ENCODE results near the gene SCN3A.
A peak's percentile ranks its signal among the peaks of the same experiment; 100 is the strongest.

Gene SCN3A

DNA sequence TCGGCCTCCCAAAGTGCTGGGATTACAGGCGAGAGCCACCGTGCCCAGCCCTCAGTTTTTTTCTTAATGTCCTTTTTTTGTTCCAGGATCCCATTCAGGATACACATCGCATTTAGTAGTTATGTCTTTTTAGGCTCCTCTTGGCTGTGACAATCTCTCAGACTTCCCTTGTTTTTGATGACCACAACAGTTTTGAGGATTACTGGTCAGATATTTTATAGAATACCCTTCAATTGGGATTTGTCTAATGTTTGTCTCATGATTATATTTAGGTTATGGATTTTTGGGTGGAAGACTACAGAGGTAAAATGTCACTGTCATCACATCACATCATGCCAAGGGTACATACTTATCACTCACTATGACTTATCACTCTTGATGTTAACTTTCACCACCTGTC, 46.7 kb downstream of the SCN3A start:
- H3K4me3 Mint-ChIP-seq: no peak overlapping the region
- no peak for ATAC-seq
- DNase-seq: no peak
- H3K4me1 Mint-ChIP-seq: no peaks in the 10 kb centered on the region
- no peaks in the 10 kb centered on the region for H3K27me3 Mint-ChIP-seq
- H3K36me3 Mint-ChIP-seq (ENCODE audit: low read depth): peaks cover 2% of the 10 kb centered on the region
- H3K27ac Mint-ChIP-seq: no peak overlapping the region
- peaks cover 4% of the 10 kb centered on the region for H3K9me3 Mint-ChIP-seq

DNA sequence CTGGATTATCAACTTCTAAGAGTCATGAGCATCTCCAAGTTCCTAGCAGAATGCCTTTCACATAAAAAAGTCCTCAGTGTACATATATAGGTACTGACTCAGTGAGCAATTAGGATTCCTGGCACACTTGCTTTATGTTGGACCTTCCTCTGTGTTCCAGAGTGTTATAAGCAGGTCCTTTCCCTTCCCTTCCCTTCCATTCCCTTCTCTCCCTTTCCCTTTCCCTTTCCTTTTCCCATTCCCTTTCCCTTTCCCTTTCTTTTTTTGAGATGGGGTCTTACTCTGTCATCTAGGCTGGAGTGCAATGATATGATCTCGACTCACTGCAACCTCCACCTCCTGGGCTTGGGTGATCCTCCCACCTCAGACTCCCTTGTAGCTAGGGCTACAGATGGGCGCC, 48.7 kb downstream of the SCN3A start:
- no peaks in the 10 kb centered on the region for H3K4me1 Mint-ChIP-seq
- DNase-seq (no peak), ATAC-seq (no peak)
- H3K36me3 Mint-ChIP-seq (ENCODE audit: low read depth): peaks cover 2% of the 10 kb centered on the region
- H3K27ac Mint-ChIP-seq: no peak overlapping the region
- H3K9me3 Mint-ChIP-seq: peaks cover 4% of the 10 kb centered on the region
- no peaks in the 10 kb centered on the region for H3K27me3 Mint-ChIP-seq
- H3K4me3 Mint-ChIP-seq: no peak overlapping the region

DNA sequence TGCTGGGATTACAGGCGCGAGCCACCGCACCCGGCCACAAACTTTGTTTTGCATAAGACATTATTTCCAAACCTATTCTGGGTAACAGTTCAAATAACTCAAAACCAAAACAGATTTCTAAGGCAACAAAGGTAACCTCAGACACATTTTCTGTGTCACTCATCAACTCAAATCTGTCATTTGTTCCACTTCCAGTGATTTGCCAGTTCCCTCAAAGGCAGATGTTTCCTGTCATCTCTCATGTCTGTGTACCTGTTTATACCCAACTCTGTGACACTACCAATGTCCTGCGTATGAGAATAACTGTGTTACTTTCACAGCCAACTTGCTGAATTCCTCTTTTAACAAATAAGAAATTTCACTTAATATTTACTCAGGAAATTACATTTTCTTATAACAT, 54.4 kb downstream of the SCN3A start:
- Mint-ChIP-seq H3K4me1 (peaks cover 2% of the 10 kb centered on the region), H3K4me3 (no peak overlapping the region), H3K9me3 (no peaks in the 10 kb centered on the region), H3K36me3 (ENCODE audit: low read depth) (no peaks in the 10 kb centered on the region), H3K27me3 (peaks cover 3% of the 10 kb centered on the region), H3K27ac (no peak overlapping the region)
- ATAC-seq (peak; percentile 63), DNase-seq (no peak)

DNA sequence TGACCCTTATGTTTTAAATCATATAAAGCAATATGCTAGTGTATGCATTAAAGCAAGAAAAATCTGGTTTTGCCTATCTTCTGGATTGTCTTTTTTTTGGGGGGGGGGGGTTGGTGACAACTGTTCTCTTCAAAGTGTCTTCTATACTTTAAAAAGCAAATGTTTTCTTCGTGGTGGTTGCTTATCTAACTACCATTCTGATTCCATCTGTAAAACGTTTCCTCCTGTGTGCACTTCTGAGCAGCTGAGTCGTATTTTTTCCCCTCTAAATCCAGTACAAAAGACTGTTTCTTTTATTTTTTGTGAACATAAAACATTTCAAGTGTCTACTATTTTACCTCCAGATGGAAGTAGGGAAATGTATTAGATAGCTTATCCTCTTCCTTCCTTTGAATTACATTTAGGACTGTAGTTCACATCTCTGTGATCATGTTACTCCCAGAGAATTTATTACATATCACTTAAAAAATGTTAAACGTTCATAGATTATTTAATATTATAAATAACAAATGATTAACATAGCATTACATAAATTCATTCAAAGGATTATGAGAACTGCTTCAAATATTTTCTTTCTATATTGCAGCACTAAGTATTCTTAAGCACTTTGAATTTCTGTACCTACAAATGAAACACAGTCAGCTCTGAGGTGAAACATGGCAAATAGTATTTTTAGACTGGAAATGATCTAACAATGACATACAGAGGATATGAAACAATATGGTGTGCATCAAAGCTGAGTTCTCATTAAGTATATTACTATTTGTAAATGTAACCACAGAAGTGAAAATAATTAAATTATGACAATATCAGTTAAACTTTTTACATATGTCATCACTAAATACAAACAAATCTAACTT, 56.4 kb downstream of the SCN3A start:
- Mint-ChIP-seq H3K27ac (no peak overlapping the region), H3K36me3 (ENCODE audit: low read depth) (no peaks in the 10 kb centered on the region), H3K27me3 (peaks cover 3% of the 10 kb centered on the region), H3K9me3 (no peaks in the 10 kb centered on the region), H3K4me1 (peaks cover 2% of the 10 kb centered on the region), H3K4me3 (no peak overlapping the region)
- no peak for ATAC-seq
- DNase-seq: no peak

DNA sequence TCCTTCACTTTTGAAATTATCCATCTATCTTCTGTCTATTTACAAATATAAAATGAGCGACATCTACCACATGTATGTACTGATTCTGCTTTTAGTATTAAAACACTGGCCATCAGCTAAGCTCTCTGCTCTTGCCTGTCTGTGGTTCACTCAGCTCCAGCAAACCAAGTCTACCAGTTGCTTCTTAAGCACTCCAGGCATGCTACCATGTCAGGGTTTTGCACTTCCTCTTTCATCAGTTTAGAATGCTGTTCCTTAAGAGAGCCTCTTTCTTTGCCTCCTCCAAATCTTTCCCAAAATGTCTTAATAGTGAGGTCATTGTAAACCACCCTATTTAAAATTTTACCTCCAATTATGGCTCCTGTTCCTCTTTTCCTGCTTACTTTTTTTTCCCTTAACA, 59.5 kb downstream of the SCN3A start:
- Mint-ChIP-seq H3K27ac (no peak overlapping the region), H3K4me1 (no peaks in the 10 kb centered on the region), H3K27me3 (peaks cover 3% of the 10 kb centered on the region), H3K36me3 (ENCODE audit: low read depth) (no peaks in the 10 kb centered on the region), H3K4me3 (no peak overlapping the region), H3K9me3 (no peaks in the 10 kb centered on the region)
- ATAC-seq: no peak
- DNase-seq: no peak

DNA sequence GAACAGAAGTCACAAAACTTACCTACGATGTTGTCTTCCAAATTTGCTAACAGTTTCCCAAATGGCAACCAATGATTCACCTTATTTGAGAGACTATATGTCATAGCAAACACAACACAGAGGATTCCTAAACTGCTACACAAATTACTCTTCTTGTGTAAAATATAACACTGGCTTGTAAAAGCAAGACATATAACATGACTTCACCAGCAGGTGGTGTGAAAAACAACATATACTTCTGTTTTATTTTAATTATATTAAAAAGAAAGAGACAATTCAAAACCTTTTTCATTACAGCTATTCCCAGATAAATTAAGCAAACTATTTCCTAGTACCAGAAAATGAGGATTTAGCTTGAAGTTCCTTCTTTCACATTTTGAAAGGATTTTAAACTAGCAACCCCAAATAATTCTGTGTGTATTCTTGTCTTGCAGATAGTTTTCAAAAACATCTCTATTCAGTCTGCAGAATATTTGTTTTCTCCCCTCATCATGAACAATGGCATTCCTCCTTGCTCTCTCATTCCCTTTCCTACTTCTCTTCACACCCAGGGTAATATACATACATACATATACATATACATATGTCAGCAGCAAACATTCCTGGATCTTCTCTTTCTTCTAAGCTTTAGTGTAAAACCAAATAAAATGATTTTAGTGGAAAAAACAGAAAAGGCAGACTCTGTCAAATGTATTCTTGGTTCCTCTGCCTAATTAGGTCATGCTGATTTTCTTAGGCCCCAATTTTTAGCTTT, 62.1 kb downstream of the SCN3A start:
- no peak overlapping the region for H3K4me3 Mint-ChIP-seq
- H3K4me1 Mint-ChIP-seq: no peaks in the 10 kb centered on the region
- no peaks in the 10 kb centered on the region for H3K27me3 Mint-ChIP-seq
- no peak for ATAC-seq
- H3K27ac Mint-ChIP-seq: no peak overlapping the region
- H3K36me3 Mint-ChIP-seq (ENCODE audit: low read depth): no peaks in the 10 kb centered on the region
- H3K9me3 Mint-ChIP-seq: no peaks in the 10 kb centered on the region
- DNase-seq: no peak

DNA sequence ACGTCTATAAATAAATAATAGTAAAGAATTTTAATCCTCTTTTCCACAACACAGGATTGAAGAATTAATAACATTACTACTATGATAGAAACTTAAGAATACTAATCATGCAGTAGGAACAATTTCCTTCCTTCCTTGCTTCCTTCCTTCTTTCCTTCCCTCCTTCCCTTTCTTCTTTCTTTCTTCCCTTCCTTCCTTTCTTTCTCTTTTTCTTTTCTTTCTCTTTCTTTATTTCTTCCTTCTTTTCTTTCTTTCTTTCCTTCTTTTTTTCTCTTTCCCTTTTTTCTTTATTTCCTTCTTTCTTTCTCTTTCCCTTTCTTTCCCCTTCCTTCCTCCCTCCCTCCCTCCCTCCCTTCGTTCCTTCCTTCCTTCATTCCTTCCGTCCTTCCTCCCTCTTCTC, 77.6 kb downstream of the SCN3A start:
- H3K4me1 Mint-ChIP-seq: no peaks in the 10 kb centered on the region
- no peak overlapping the region for H3K27ac Mint-ChIP-seq
- ATAC-seq (no peak), DNase-seq (no peak)
- H3K9me3 Mint-ChIP-seq: no peaks in the 10 kb centered on the region
- H3K36me3 Mint-ChIP-seq (ENCODE audit: low read depth): no peaks in the 10 kb centered on the region
- no peak overlapping the region for H3K4me3 Mint-ChIP-seq
- no peaks in the 10 kb centered on the region for H3K27me3 Mint-ChIP-seq

DNA sequence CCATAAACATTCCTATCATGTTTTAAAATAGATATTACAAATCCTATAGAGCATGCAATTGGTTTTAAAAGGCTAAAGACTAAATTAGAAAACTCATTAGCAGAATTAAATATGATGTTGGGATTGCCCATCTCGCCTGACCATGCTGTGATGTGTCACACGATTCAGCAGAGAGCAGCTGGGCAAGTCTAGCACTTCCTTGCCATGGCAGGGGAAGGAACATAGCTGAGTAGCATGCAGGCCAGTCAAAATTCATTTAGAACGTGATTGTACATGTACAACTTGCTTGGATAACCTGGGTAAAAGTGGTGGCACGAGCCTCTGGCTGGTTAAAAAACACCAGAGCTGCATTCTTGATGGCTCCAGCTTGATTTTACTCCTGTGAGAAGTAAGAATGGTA, 81.3 kb downstream of the SCN3A start:
- DNase-seq: no peak
- no peak for ATAC-seq
- Mint-ChIP-seq H3K27ac (no peak overlapping the region), H3K9me3 (no peaks in the 10 kb centered on the region), H3K4me1 (no peaks in the 10 kb centered on the region), H3K36me3 (ENCODE audit: low read depth) (no peaks in the 10 kb centered on the region), H3K27me3 (no peaks in the 10 kb centered on the region), H3K4me3 (no peak overlapping the region)

DNA sequence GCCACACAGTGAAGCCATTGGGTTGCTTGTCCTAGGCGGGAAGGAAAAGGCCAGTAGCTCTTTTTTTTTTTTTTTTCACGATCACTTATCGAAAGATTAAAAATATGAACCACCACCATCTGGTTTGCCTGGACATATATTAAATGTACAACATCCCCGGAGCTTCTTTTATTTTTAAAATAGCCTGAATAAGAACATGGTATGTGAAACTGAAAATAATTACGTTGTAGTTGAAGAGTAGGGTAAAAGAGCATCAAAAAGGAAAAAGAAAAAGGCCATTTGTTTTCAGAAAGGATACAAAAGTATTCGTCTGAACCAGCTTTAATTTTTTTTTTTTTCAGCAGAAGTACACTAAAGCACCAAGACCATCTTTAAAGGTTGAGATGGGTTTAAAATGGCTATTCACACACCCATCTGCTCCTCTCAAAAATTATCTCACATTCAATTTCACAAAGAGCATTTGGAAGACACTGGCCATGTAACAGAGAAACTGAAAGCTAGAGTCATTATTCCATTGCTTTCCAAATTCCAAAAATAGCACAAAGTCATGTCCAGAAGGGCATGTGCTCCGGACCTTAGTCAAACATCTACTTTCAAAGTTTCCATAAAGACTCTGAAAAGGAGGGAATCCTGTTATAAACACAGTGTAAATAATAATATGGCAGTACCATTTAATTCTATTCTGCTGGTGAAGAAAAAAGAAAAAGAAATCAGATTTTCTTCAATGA, 82.9 kb downstream of the SCN3A start:
- Mint-ChIP-seq H3K27ac (no peak overlapping the region), H3K9me3 (no peaks in the 10 kb centered on the region), H3K36me3 (ENCODE audit: low read depth) (no peaks in the 10 kb centered on the region), H3K27me3 (no peaks in the 10 kb centered on the region), H3K4me1 (no peaks in the 10 kb centered on the region), H3K4me3 (no peak overlapping the region)
- DNase-seq: no peak
- no peak for ATAC-seq

DNA sequence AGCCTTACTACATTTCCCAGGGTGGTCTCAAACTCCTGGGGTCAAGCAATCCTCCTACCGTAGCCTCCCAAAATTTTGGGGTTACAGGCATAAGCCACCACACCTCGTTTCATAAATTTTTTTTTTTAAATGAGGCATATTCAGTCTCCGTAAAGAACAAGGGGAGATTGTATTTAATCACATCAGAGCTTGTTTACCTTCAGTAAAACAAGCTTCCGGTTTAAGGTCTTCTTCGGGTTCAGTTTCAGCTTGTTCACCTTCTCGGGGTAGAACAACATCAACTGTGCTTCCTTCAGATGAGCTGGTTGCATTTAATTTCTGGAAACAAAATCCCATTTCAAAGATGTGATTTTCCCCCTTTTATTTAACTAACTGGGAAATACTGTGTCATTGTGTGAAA, 88.6 kb downstream of the SCN3A start:
- no peaks in the 10 kb centered on the region for H3K9me3 Mint-ChIP-seq
- H3K36me3 Mint-ChIP-seq (ENCODE audit: low read depth): no peaks in the 10 kb centered on the region
- H3K27me3 Mint-ChIP-seq: no peaks in the 10 kb centered on the region

DNA sequence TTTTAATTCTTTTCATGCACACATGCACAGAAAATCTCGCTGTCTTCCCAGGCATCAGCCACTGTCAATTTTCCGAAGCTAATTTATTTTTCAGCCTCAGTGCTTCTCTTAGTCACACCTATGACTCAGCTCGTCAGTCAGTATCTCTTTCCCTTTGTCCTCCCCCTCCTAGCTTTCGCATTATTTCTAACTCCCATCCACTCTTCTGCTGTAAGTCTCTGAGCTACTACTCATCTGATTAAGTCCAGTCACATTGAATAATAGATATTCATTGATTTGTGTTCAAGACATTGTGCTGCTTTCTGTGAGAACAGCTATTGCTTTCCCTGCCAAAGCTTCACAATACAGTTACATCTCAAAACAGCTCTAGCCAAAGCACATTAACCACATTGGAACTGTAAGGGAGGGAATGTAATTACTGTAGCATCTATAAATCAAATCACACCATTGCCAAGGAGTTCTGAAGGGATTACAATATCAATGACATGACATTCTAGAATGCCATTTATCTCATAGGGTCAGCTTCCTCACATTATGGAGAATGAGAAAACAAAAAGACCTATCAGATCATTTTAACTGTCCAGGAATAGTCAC, 89.4 kb downstream of the SCN3A start:
- no peak for ATAC-seq
- Mint-ChIP-seq H3K4me1 (no peaks in the 10 kb centered on the region), H3K27me3 (no peaks in the 10 kb centered on the region), H3K4me3 (no peak overlapping the region), H3K9me3 (no peaks in the 10 kb centered on the region), H3K36me3 (ENCODE audit: low read depth) (no peaks in the 10 kb centered on the region), H3K27ac (no peak overlapping the region)
- no peak for DNase-seq

More for the DNA sequence above, 88.6 kb downstream of the SCN3A start:
- H3K4me1 Mint-ChIP-seq: no peaks in the 10 kb centered on the region
- ATAC-seq (no peak), DNase-seq (no peak)
- H3K4me3 Mint-ChIP-seq: no peak overlapping the region
- no peak overlapping the region for H3K27ac Mint-ChIP-seq

DNA sequence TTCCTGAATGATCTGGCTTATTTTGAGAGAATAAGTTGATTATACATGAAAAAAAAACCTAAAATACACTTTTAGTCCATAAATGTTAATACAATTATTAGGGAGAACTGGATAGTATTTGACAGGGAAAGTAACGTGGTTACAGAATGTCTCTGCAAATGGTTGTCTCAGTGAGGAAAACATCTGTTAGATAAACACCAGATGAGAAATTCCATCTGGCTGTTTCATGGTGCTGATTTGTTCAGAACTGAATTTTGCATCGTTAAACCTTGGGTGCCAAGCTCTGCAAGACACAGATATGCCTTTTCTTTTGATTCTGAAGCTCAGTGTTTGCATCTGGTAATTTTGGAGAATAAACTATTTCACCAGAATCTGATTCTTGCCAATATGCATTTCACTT, 90.4 kb downstream of the SCN3A start:
- ATAC-seq: no peak
- no peak for DNase-seq
- Mint-ChIP-seq H3K4me3 (no peak overlapping the region), H3K36me3 (ENCODE audit: low read depth) (no peaks in the 10 kb centered on the region), H3K4me1 (no peaks in the 10 kb centered on the region), H3K9me3 (no peaks in the 10 kb centered on the region), H3K27me3 (no peaks in the 10 kb centered on the region), H3K27ac (no peak overlapping the region)

DNA sequence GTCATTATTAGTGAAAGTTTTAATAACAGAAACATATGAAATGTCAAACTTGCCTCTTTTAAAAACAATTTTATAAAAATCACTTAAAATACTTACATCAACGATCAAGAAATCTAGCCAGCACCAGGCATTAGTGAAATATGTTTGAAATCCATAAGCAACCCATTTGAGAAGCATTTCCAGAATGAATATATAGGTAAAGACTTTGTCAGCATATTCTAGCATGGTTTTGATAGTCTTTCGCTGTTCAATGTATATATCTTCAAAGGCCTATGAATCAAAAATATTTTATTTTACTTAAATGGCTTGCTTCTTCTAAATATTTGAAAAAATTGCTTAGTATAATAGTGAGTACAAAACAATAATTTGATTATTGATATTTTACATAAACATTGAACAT, 91.1 kb downstream of the SCN3A start:
- H3K27me3 Mint-ChIP-seq: no peaks in the 10 kb centered on the region
- DNase-seq (no peak), ATAC-seq (no peak)
- no peaks in the 10 kb centered on the region for H3K4me1 Mint-ChIP-seq
- H3K36me3 Mint-ChIP-seq (ENCODE audit: low read depth): no peaks in the 10 kb centered on the region
- no peak overlapping the region for H3K27ac Mint-ChIP-seq
- no peaks in the 10 kb centered on the region for H3K9me3 Mint-ChIP-seq
- H3K4me3 Mint-ChIP-seq: no peak overlapping the region

DNA sequence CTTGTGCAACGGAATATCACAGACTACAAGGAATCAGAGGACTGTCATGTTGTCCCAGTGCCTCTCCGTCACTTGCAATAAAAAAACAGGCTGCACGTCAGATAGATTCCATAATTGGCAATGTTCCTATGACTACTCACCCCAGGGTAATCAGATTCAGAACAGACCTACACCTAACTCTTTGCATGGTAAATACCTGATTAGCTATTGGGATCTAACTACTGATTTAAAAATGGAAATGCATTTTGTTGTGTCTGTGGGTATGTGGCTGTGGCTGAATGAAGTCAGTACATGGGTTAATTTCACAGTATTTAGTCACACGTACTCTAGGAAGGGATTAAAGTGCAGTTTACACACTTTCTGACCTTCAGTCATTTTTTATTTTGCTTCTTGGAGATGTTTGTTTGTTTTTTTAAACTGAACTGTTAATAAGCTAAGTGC, 91.7 kb downstream of the SCN3A start:
- H3K27ac Mint-ChIP-seq: no peak overlapping the region
- H3K4me1 Mint-ChIP-seq: no peaks in the 10 kb centered on the region
- H3K4me3 Mint-ChIP-seq: no peak overlapping the region
- no peaks in the 10 kb centered on the region for H3K27me3 Mint-ChIP-seq
- ATAC-seq: no peak
- H3K9me3 Mint-ChIP-seq: no peaks in the 10 kb centered on the region
- no peak for DNase-seq
- H3K36me3 Mint-ChIP-seq (ENCODE audit: low read depth): no peaks in the 10 kb centered on the region
